Non-pigmented ciliary epithelial cell (primary cell): ENCODE measurements around the gene PLXNA4.
A peak's percentile ranks its signal among the peaks of the same experiment; 100 is the strongest.

Experiments
- DNase-seq: peaks from one replicate; pipeline ENCODE4 v3.0.0-alpha.2; 2010; ENCODE audit warnings: low read depth

Gene PLXNA4

DNA sequence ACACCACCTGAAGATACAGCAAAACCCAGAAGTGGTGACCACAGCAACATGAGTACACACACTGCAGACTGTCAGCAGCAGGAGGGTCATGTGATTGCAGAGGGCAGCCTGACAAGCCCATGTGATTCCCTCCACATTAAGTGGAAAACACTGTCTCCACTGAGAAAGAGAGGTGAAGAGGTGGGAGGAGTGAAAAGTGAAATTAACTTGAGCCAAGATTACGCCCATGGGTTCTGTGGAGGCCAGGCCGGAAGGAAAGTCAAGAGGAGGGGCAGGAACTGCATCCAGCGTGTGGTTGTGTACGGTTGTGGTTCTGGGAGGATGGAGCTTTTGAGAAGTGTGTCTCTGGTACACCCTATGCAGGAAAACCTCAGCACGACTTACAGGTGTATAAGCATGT is 138.5 kb downstream of the PLXNA4 start:
- no peak for DNase-seq

- no peak for DNase-seq
These were observed 140.1 kb downstream of the PLXNA4 start for GRCh38 chr7:132436121-132436520.

DNA sequence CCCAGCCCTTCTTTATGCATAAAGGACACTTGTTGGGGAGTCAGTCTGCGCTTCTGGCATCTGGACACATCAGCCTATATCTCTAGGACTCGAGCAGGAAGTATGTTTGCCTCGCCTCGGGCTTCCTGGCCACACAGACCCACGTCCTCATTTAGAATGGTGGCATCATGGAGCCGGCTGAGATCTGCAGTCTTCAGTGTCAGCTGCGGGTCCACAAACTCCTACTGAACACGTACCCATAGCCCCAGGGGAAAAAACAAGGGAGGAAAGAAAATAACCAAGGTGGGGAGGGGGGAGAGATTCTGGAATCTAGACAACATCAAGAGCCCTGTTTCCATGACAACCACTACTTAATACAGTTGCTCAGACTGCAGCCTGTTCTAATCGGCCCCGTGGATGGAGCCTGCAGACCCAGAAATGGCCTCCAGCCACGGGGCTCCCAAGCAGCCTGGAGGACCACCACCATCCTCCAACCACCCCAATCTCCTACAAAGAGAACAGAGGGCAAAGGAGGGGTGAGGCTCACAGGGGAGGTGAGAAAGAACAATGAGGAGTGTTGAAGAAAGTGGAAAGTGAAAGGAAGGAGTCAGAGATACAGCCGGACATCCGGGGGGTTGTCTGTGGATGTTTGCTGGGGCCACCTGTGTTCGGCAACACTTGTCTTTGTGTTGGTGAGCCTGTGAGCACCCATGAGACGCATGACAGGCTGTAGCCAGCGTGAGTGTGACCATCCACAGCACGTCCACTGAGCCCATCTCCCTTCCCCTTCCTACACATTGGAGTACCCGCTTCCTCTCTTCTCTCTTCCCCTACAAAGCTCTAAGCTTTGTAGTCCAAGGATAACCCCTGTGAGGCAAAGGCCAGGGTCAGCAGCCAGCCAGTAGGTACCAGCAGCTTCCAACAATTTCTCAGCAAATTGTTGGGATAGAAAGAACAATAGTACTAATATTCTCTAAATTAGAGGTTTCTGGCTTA is 141.0 kb downstream of the PLXNA4 start:
- DNase-seq: no peak

- no peak for DNase-seq
These were observed 142.2 kb downstream of the PLXNA4 start for GRCh38 chr7:132434041-132434440.

- DNase-seq: no peak
These were observed 143.0 kb downstream of the PLXNA4 start for GRCh38 chr7:132433301-132433700.

GRCh38 chr7:132430861-132431822 is 145.1 kb downstream of the PLXNA4 start:
- peak; percentile 69 for DNase-seq

DNA sequence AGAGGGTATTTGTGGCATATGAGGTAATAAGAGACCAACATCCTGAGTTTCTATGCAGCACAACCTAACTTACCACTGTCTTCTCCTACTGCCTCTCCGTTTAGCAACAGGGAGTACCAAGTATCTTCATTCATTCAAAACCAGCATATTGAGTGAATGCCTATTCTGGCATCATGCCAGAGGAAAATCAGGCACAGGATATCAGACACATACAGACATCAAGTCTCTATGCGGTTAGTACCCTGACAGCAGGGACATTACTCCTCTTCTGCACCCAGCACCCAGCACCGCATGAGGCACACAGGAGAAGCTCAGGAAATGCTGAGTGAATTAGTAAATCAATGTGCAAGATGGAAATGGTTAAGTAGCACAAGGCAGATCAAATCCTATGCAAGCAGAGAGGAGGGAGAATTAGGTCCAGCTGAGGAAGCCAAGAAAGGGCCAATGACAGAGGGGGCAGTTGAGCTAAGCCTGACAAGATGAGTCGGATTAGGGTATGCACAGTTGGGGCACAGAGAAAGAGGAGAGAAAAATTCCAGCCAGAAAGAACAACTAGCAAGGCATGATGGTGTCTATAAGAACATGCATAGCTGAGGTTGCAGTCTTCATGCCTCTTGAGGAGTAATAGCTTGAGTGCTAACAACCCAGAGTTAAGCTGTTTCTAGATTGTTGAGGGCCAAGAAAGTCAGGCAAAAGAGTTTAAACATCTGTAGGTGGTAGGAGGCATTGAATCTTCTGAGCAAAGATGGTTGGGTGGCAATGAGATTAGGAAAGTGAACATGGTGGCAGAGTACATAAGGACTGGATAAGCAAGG is 146.0 kb downstream of the PLXNA4 start:
- DNase-seq: no peak

DNA sequence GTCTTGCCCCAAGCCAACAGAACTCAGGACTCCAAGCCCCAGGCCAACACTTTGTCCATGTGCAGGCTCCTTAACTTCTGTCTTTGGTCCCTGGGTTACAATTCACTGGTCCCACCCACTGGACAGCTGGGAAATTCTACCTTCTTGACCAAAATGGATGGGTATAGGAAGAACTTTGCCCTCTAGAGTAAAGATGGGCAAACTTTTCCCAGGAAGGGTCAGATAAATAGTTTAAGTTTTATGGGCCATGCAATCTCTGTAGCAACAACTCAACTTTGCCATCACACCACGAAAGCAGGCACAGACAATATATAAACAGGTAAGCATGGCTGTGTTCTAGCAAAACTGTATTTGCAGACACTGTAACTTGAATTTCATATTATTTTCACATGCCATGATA is 147.1 kb downstream of the PLXNA4 start:
- no peak for DNase-seq

DNA sequence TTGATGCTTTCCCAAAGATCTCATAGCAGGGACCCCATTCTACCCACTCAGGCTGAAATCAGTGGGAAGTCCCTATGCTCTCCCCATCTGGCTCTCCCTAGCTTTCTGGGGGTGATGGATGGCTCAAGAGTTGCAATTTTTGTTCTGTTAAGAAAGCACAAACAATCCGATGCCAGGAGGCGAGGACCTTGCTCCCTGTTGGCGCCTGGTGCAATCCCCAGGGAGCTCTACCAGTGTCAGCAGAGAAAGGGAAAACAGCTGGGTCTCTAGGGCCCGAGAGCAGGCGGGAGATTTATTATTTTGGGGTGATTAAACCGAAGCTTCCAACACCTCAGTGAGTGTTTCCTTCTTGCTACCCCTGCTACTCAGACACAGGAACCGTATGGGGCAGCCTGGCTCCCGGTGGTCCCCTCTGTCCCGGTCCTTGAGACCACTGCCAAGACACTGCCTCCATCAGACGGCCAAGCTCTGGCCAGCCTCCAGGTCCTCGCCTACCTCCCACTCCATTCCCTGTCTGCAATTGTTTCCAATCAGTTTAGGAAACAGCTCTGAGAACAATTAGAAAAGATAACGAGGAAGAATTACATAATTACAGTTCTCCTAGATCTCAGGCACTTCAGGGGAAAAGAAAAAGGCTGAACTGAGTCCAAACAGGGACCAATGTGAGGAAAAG is 147.9 kb downstream of the PLXNA4 start:
- DNase-seq: no peak

DNA sequence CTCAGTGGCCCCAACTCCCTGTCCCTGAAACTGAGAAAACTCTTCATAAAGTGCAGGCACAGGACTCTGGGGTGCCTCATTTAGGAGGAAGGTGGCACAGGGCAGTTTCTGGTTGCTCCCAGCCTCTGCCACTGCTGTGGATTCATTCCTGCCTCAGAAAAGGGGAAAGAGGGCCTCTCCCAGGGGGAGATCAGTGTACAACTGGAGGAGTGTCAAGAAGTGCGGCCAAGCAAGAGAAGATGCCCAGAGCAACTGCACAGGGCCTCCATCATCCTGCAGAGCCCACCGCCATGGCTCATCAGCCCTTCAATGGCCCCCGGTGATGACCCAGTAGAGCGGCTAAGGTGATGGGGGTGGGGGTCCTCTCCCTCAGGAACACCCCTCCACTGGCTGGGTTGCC is 150.3 kb downstream of the PLXNA4 start:
- DNase-seq: no peak

GRCh38 chr7:132424821-132425724 is 151.2 kb downstream of the PLXNA4 start:
- DNase-seq: no peak

- DNase-seq: no peak
These were observed 152.0 kb downstream of the PLXNA4 start for GRCh38 chr7:132424277-132424676.

- no peak for DNase-seq
These were observed 152.6 kb downstream of the PLXNA4 start for GRCh38 chr7:132423594-132424200.

GRCh38 chr7:132422502-132423111 is 153.7 kb downstream of the PLXNA4 start:
- no peak for DNase-seq

GRCh38 chr7:132420527-132420926 is 155.7 kb downstream of the PLXNA4 start:
- no peak for DNase-seq

- DNase-seq: no peak
These were observed 156.7 kb downstream of the PLXNA4 start for GRCh38 chr7:132419542-132419941.

GRCh38 chr7:132418840-132419239 is 157.4 kb downstream of the PLXNA4 start:
- no peak for DNase-seq

GRCh38 chr7:132417103-132417906 is 159.0 kb downstream of the PLXNA4 start:
- DNase-seq: no peak
